NCI-H748 (cell line): ENCODE results near the gene TAS2R16.
"Not testable (repeated sequence)": the region's sequence is repeated elsewhere in the genome, so short reads cannot be mapped to it uniquely, and the experiment has no call there.

Source experiments
- DNase-seq: peaks from one replicate; lab custom pipeline; 2025; ENCODE audit not compliant: unreplicated experiment; lab: John Stamatoyannopoulos, UW

The TAS2R16 gene

DNA sequence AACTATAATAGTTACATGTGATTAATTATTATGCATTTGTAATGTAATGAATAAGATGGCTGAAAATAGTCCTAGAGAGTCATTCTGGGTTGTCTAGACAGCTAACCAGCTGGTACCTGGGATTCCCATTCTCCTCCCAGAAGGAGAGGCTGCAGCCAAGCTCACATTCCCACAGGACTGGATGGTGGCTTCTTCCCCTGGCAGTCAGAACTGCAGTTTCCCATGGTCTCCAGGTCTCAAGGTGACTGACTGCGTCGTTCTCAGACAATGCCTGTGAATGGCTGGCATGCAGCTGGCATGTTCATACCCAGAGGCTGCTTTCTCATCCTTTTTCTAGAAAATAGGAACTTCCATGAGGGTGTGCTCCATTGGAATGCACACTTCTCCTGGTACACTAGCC is 21.3 kb downstream of the TAS2R16 start:
- DNase-seq = no peak

GRCh38 chr7:122972056-122972455 is 23.4 kb downstream of the TAS2R16 start:
- DNase-seq = peak; percentile 30

DNA sequence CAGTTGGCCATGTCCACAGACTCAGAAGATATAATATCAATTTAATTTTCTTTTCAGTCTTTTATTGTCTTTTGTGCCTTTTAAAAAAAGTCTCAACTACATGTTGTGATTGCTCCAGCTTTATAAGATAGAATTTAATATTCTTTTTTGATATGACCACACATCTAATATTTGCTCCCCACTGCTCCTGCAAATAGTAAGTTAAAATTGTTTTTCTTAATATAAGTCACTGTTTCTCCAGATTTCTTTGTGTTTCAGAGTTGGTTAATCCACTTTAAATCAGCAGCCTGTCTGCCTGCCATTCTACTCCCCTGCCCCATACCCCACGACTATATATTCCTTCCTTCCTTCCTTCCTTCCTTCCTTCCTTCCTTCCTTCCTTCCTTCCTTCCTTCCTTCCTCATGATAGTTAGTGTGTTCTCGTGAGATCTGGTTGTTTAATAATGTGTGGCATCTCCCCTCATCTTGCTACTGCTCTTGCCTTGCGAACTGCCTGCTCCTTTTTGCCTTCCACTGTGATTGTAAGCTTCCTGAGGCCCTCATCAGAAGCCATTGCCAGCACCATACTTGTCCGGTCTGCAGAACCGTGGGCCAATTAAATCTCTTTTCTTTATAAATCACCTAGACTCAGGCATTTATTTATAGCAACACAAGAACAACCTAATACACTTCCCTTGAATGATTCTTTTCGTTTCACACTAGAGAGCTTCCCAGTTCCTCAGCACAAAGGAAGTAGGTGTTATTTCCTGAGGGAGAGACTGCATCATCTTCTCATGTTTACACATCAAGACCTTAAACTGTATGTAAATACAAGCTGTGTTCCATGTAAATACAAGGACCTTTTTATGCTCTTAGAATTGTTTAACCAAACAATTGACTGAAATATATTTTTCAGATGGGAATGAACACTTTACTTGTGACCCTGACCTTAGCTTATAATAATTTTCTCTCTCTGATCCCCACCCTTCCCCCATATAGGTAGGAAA is 24.5 kb downstream of the TAS2R16 start:
- DNase-seq = peak; percentile 77

- no peak for DNase-seq
Measured at GRCh38 chr7:122968389-122968788, 27.1 kb downstream of the TAS2R16 start.

GRCh38 chr7:122965306-122965705 is 30.2 kb downstream of the TAS2R16 start:
- peak; percentile 89 for DNase-seq

DNA sequence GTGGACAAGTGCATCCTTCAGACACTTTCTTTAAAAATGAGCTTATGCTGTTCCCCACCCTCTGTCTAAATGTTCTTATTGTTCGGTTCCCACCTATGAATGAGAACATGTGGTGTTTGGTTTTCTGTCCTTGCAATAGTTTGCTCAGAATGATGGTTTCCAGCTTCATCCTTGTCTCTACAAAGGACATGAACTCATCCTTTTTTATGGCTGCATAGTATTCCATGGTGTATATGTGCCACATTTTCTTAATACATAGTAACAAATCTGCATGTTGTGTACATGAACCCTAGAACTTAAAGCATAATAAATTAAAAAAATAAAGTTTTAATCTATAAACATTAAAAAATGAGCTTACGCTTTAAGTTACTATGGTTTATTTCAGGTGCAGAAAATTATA is 41.8 kb downstream of the TAS2R16 start:
- not testable (repeated sequence) for DNase-seq

- no peak for DNase-seq
Measured at GRCh38 chr7:122951006-122951405, 44.5 kb downstream of the TAS2R16 start.

DNA sequence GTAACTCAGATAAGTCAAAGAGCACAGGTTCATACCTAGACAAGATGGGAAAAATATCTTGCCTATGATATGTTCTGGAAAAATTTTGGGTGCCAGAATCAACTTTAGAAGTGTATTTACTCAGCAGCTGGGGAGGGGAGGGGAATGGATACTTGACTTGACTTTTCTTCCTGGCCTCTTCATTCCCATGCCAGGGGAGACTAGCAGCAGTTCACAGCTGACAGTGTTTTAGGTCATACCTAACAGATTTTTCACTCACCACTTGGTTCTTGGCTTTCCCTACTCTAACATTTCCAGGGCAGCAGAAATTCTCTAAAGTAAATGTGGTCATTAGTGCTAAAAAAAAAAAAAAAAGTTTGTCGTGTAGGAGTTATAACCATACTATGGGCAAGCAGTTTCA is 46.3 kb downstream of the TAS2R16 start:
- DNase-seq = no peak
